Ovary (tissue), 9 donors: ENCODE measurements around the gene PHAF1. TPM values are rescaled to one million over a fixed set of nuclear protein-coding genes. Genes with fewer than 3 reads are reported as not detected.

Experiments
- DNase-seq, 5 donors: peaks; one replicate each; pipeline ENCODE4 v3.0.0-alpha.2; 2019 to 2020
- H3K27ac ChIP-seq, 2 donors: fragments of 200-600 bp; one replicate each; pipeline versions ENCODE4 v1.5.1 to v1.8.0; 2019 to 2022
- H3K27me3 ChIP-seq: fragments of 200-600 bp; one replicate; pipeline ENCODE4 v1.8.0; 2022
- H3K36me3 ChIP-seq: fragments of 200-600 bp; sonication (generic); one replicate; pipeline ENCODE4 v1.5.1; 2019
- H3K4me1 ChIP-seq: one replicate; pipeline ENCODE4 v1.8.1; 2013; ENCODE audit warnings: mild to moderate bottlenecking, moderate library complexity; ENCODE audit not compliant: insufficient read depth
- H3K4me3 ChIP-seq: fragments of 200-600 bp; sonication (generic); one replicate; pipeline ENCODE4 v1.5.1; 2017
- H3K9me3 ChIP-seq, 2 donors: fragments of 200-600 bp in 1 of 2; sonication (generic) in 1 of 2; one replicate each; pipeline versions ENCODE4 v1.5.1 to v1.8.1; 2013 to 2019; ENCODE audit warnings: mild to moderate bottlenecking in 1 of 2, moderate library complexity in 1 of 2
- EP300 ChIP-seq: sonication (generic); formaldehyde crosslinking; IDR thresholded peaks from one replicate; pipeline ENCODE4 v1.6.1; 2017; ENCODE audit warnings: antibody characterized with exemption
- POLR2A ChIP-seq: fragments of 450-650 bp; IDR thresholded peaks from one replicate; pipeline ENCODE4 v1.6.1; 2017; ENCODE audit warnings: antibody characterized with exemption, mild to moderate bottlenecking, moderate library complexity
- WGBS, 3 donors: extraction: QIAGEN DNeasy Blood & Tissue Kit in 1 of 3; methylation state at CpG; one replicate each; pipeline versions ENCODE4 v1.1.5 to v1.1.7; 2013 to 2017; 5-methylcytosine and 5-hydroxymethylcytosine counted together
- intact Hi-C, 4 donors: fragments of 100-400 bp; cut with DNase I; formaldehyde crosslinking; loops; one replicate each; pipeline versions ENCODE4 v1.11.0 to v1.15.1; 2022 to 2023
- polyA plus RNA-seq, 2 donors: library from polyadenylated mRNA; stranded (reverse); fragments of 200-250 nt in 1 of 2; fragments of 350-450 nt in 1 of 2; fragmentation: Illumina TruSeq in 1 of 2; extraction: RNeasy Lipid Tissue Mini Kit (QIAGEN cat#74804) in 1 of 2; gene quantifications; one replicate each; pipeline ENCODE4 v1.2.3, GENCODE V29; 2013 to 2014
- total RNA-seq, 7 donors: library from RNA; depleted of rRNA in 2 of 7; stranded (reverse); fragments of >200 nt in 2 of 7; fragmentation: NEBNext Ultra II Directional in 3 of 7; extraction: Animal tissue kit (Norgen Biotek cat#: 25700) in 3 of 7; gene quantifications; one replicate each; pipeline versions ENCODE4 v1.1.0 to v1.2.4, GENCODE V29; 2016 to 2023
- TF ChIP-seq, protein P1 (sequence below), 3 donors: fragments of 450-650 bp in 2 of 3; fragments of 200-600 bp in 1 of 3; IDR thresholded peaks; one replicate each; pipeline versions ENCODE4 v1.5.1 to v1.8.0; 2016 to 2022; ENCODE audit warnings: antibody characterized with exemption in 3 of 3, mild to moderate bottlenecking in 1 of 3
- donor health status: DM: no; HTN: no; CAD: no; lungs with moderate emphysema.
- donor health status: DM: no; HTN: no; CAD: no.
- donor health status: Bipolar disorder and iron deficiency.
- donor health status: DM: yes; HTN: yes; CAD: no.
- donor health status: DM: no; HTN: no; CAD: no.
- donor health status: DM: yes; HTN: yes; CAD: no.

Gene PHAF1
- total and polyA plus RNA-seq, 9 donors, result 9.0 to 25.1 (median 14.9) TPM

DNA sequence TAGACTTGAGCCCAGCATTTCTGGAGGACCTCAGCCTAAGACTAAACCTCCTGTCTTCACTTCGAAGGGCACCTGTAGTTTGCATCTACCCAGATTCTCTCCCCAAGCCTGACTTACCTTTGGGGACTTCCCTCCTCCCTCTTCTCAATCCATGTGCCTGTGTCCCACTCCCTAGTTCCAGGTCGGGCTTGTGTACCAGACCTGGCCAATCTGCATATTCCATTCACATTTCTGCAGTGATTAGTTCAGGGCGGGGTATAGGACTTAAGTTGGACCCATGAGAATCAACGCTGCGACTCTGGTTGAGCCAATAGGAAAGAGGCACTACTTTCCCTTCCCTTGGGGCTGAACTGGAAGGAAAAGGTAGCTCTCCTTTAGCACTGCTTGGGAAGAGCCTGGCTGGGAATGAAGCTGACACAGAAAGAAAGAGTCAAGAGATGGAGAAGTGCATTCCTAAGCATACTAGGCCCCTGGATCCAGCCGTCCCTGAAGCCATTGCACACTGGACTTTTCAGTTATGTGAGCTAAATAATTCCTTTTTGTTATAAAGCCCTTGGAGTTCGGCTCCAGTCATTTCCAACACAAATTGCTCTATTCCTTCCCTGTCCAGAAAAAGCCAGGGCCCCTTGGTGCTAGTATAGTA, 47.5 kb downstream of the PHAF1 start:
- Histone ChIP-seq H3K36me3 (no peaks in the 10 kb centered on the region), H3K27me3 (no peaks in the 10 kb centered on the region), H3K4me3 (no peak overlapping the region), H3K27ac (no peak overlapping the region), H3K9me3 (no peaks in the 10 kb centered on the region), H3K4me1 (peaks cover 9% of the 10 kb centered on the region)
- no peak for DNase-seq
- intact Hi-C loops, result loop anchor here in 2 of 4 donors (5.0 to 10.0 kb wide), 3 partner anchors 195 to 262 kb away; partner anchors contain the start of gene CES3 (in 1 of the 2)
- WGBS, 3 donors, result 65 to 71% (median 71%) methylated on average over 7 of the region's 7 CpGs
- TF ChIP-seq EP300 (no peak), POLR2A (no peak)
- TF ChIP-seq, protein P1, sequence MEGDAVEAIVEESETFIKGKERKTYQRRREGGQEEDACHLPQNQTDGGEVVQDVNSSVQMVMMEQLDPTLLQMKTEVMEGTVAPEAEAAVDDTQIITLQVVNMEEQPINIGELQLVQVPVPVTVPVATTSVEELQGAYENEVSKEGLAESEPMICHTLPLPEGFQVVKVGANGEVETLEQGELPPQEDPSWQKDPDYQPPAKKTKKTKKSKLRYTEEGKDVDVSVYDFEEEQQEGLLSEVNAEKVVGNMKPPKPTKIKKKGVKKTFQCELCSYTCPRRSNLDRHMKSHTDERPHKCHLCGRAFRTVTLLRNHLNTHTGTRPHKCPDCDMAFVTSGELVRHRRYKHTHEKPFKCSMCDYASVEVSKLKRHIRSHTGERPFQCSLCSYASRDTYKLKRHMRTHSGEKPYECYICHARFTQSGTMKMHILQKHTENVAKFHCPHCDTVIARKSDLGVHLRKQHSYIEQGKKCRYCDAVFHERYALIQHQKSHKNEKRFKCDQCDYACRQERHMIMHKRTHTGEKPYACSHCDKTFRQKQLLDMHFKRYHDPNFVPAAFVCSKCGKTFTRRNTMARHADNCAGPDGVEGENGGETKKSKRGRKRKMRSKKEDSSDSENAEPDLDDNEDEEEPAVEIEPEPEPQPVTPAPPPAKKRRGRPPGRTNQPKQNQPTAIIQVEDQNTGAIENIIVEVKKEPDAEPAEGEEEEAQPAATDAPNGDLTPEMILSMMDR (IDR thresholded peaks at IDR 0.05), result no peak

GRCh38 chr16:67157892-67158635, 48.3 kb downstream of the PHAF1 start:
- WGBS, 3 donors, result 83 to 91% (median 87%) methylated on average over 7 of the region's 7 CpGs
- DNase-seq, result no peak
- Histone ChIP-seq H3K27me3 (no peaks in the 10 kb centered on the region), H3K36me3 (no peaks in the 10 kb centered on the region), H3K27ac (no peak overlapping the region), H3K4me1 (peaks cover 13% of the 10 kb centered on the region), H3K9me3 (no peaks in the 10 kb centered on the region), H3K4me3 (no peak overlapping the region)
- intact Hi-C loops, result loop anchor here in 2 of 4 donors (5.0 to 10.0 kb wide), 3 partner anchors 196 to 263 kb away; partner anchors contain the start of gene CES3 (in 1 of the 2)
- TF ChIP-seq EP300, result no peak
- TF ChIP-seq POLR2A, result no peak
- TF ChIP-seq, protein P1 (IDR thresholded peaks at IDR 0.05), result no peak

DNA sequence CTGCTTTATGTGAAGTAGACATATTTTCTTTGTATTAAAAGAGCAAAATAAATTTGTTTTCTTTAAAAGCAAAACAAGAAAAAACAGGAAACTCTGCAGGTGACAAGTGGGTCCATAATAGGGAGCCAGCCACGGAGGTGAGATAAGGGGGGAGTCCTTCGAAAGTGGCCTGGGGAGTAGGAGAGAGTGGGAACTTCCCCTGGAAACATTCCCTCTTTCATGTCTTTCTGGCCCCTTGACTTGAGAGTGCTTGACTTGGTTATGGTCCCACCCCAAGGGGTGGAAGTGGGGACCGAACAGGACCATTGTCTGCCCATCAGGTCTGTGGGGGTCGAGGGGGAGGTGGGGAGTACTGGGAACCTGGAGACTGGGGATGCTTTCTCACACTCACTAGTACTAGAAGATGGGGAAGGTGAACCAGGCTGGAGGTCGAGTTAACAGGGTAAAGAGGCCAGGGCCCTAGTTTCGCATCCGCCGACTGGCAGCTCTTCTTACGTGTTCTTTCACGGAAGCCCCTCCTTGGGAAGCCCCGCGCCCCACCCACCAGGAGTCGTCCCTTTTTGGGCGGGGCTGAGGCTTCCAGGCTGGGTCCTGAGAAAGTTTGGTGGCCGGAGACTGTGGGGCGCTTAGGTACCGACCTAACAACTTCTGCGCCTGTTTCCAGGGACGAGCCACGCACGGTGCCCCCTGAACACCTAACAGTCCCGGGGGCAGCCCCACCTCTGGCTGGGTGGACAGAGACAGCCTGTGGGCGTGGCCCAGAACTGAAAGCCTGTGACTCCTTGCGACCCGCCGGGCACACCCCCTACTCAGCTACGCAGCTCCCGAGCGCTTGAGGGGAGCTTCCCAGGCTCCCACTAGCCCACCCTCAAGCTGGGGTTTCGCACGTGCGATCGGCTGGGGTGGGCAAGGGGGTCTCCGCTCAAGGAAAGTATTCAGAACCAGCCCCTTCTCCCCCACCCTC, 49.2 kb downstream of the PHAF1 start:
- H3K27ac ChIP-seq, result no peak overlapping the region
- H3K9me3 ChIP-seq, result no peaks in the 10 kb centered on the region
- H3K4me3 ChIP-seq, result peak overlapping the region; percentile 81
- WGBS, 3 donors, result 8 to 10% (median 8%) methylated on average over 33 to 34 of the region's 34 CpGs
- DNase-seq, result peak in 4 of 5 donors; percentile 48 to 68 (median 60)
- intact Hi-C loops, result loop anchor here in 2 of 4 donors (5.0 to 10.0 kb wide), 3 partner anchors 197 to 264 kb away; partner anchors contain the start of gene CES3 (in 1 of the 2)
- TF ChIP-seq EP300, result no peak
- TF ChIP-seq, protein P1 (IDR thresholded peaks at IDR 0.05), result no peak
- TF ChIP-seq POLR2A, result no peak
- no peaks in the 10 kb centered on the region for H3K36me3 ChIP-seq
- H3K4me1 ChIP-seq, result peaks cover 18% of the 10 kb centered on the region
- H3K27me3 ChIP-seq, result no peaks in the 10 kb centered on the region

GRCh38 chr16:67161595-67162058, 51.9 kb downstream of the PHAF1 start:
- TF ChIP-seq POLR2A, result no peak
- TF ChIP-seq EP300, result no peak
- TF ChIP-seq, protein P1 (IDR thresholded peaks at IDR 0.05), result no peak
- H3K4me1 ChIP-seq, result peaks cover 21% of the 10 kb centered on the region
- no peaks in the 10 kb centered on the region for H3K36me3 ChIP-seq
- H3K27me3 ChIP-seq, result no peaks in the 10 kb centered on the region
- no peaks in the 10 kb centered on the region for H3K9me3 ChIP-seq
- H3K4me3 ChIP-seq, result peak overlapping the region; percentile 81
- intact Hi-C loops, result no loop called here
- WGBS, 3 donors, result 54 to 56% (median 55%) methylated on average over 25 of the region's 25 CpGs
- no peak overlapping the region for H3K27ac ChIP-seq
- peak in 2 of 5 donors; percentile 54 to 58 for DNase-seq
